Mammary epithelial cell (primary cell): ENCODE results near the gene COX4I2.

ENCODE experiments used
- CTCF ChIP-seq, 2 donors: IDR thresholded peaks in 1 of 2; conservative IDR thresholded peaks in 1 of 2; 2 replicates each; pipeline ENCODE4 v1.5.1; 2011 to 2012; ENCODE audit warnings: inconsistent platforms in 2 of 2, low read length in 2 of 2, mild to moderate bottlenecking in 2 of 2, control low read depth in 1 of 2, low read depth in 1 of 2; ENCODE audit not compliant: insufficient read depth in 1 of 2; ENCODE audit errors: extremely low read depth in 1 of 2
- EZH2 ChIP-seq: IDR thresholded peaks from 2 replicates; pipeline ENCODE4 v1.6.1; 2012; ENCODE audit warnings: low read length, inconsistent platforms, borderline replicate concordance

GRCh38 chr20:31682927-31683326, 45.2 kb downstream of the COX4I2 start:
- TF ChIP-seq CTCF (conservative IDR thresholded peaks at IDR 0.05 in 1 of 2, IDR thresholded peaks at IDR 0.05 in 1 of 2; ENCODE audit: extremely low read depth in 1 of 2, insufficient read depth in 1 of 2, low read depth in 1 of 2, low read length in 2 of 2), result no peak
- no peak for TF ChIP-seq EZH2
